Middle frontal gyrus (tissue), 1 donor: ENCODE measurements around the gene XYLT1.

ENCODE experiments used
- DNase-seq: peaks from one replicate; pipeline ENCODE4 v3.0.0-alpha.2; 2015; ENCODE audit warnings: low spot score; ENCODE audit errors: extremely low spot score

The XYLT1 gene

DNA sequence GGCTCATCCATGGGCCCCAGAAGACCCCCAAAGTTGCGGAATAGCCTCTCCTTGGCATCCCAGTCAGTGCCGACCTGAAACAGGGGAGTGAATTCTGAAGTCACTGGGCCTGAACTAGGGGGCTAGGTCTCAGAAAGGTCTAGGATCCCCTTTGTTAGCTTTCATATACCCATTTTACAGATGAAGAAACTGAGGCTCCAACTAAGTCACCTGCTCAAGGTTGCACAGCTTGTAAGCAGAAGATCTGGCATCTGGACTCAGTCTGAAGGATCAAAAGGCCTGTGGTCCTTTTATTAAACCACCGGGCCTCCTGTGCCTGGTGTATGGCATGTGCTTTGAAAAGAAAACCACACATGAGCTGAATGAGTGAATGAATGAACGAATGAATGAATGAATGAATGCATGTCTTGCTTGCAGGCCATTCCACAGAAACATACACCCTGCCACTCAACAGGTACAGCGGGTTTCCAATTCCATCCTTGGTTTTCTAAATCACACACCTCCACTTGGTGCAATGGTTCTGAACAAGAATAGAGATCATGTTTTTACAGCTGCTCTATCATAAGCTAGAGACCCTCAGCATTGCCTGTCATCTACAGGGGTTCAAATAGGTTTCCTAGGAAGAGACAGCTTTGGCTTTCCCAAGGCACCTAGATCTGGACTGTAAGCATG is 352.7 kb downstream of the XYLT1 start:
- no peak for DNase-seq

- no peak for DNase-seq
These were observed 354.0 kb downstream of the XYLT1 start for GRCh38 chr16:17116595-17117322.

GRCh38 chr16:17109413-17109812 is 361.3 kb downstream of the XYLT1 start:
- no peak for DNase-seq

GRCh38 chr16:17108596-17108995 is 362.2 kb downstream of the XYLT1 start:
- no peak for DNase-seq

DNA sequence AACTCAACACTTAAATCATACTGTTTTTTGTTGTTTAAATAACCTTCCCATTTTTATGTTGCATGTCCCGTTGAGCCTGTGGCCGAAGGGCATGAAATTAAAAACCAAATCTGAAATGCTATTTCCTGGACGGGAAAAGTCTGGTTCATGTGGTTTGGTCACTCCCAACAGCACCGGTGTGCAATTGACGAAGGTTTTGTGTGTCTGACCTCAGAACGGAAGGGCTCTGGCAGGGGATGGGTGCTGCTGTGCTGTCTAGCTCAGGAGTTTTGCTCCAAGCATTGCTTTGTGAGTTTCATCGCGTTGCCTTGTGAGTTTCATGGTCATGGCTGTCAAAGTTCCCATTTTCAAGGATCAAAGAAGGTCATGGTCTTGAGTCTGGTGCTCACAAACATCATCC is 363.3 kb downstream of the XYLT1 start:
- no peak for DNase-seq

DNA sequence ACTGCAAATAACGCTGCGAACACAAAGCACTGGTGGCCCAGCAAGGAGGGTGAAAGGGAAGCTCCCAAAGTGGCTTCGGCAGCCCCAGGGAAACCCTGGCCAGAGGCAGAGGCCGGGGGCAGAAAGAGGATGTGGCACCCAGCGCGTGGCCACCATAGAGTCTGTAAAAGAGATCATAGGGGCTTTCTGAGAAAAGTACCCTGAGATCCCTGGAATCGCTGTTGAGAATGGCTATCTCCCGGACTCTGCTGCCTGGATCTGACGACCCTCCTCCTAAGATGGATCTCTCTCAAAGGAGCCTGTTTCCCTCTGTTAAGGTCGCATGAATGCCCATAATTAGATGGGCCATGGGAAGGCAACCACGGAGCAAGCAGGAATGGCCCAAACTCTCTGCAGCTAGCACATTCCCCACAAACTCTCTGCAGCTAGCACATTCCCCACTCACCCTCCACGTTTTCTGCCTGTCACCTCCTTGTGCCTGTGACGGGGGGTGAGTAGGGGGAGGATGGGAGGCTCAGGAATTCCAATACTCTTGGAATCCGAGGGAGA is 364.4 kb downstream of the XYLT1 start:
- no peak for DNase-seq

DNA sequence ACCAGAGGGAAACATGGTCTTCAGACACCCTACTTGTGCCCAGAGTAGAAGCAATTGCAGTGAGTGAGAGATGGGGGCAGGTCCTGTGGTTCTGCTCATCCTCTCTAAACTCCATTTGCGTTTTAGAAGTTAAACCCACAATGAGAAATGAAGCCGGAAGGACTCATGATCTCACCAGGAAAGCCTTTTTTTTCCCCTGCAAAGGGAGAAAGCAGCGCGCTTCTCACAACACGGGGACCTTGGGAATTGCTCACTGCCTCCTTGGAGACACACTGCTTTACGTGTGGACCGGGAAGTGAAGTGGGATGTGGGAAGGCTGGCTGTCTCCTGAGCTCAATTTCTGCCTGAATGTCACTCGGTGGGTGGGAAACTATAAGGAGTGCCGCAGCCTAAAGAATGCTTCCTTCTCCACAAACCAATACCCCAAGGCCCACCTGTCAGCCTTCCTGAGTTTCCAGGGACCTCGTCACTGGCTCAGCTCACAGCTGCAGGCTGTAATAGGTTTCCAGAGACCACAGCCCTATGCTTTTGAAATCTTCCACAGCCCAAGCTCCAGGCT is 365.4 kb downstream of the XYLT1 start:
- no peak for DNase-seq

DNA sequence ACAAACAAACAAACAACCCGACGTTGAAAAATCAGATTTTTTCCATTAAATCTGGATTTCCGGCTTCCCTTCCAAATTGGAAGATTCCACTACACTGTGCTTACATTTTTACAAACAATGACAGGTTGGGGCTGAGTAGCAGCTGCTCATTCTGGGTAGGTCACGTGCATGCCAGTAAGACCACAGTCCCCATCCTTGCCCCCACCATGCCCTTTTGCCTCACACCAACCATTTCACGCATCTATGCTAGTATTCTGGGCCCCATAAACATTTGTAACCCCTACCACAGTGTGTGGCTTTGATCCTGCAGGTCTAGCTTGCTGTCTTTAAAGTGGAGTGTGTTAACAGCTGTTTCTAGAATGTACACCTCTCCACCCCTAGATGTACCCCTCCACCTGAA is 366.1 kb downstream of the XYLT1 start:
- no peak for DNase-seq

GRCh38 chr16:17103216-17103615 is 367.5 kb downstream of the XYLT1 start:
- DNase-seq: no peak

GRCh38 chr16:17101646-17102045 is 369.1 kb downstream of the XYLT1 start:
- DNase-seq: no peak

DNA sequence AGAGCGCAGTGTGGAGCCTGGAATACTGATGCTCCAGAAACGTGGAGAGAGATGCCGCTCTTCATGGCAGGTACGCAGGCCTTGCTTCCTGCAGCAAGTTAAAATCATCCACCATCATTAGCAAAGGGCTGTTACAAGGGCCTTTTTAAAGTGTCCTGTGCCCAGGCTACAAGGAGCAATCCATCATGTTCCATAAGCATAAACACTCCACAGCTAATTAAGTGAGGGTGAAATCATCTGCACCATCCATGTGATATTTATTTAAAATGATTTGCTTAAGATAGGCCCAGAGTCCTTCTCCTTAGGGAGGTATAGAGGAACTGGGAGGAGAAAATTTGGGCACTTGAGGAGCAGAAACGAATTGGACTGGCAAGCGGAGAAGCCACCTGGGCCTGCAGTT is 372.1 kb downstream of the XYLT1 start:
- DNase-seq: no peak

- DNase-seq: no peak
These were observed 386.6 kb downstream of the XYLT1 start for GRCh38 chr16:17084130-17084529.

GRCh38 chr16:17083628-17084027 is 387.1 kb downstream of the XYLT1 start:
- no peak for DNase-seq

- DNase-seq: no peak
These were observed 388.5 kb downstream of the XYLT1 start for GRCh38 chr16:17082095-17082882.

DNA sequence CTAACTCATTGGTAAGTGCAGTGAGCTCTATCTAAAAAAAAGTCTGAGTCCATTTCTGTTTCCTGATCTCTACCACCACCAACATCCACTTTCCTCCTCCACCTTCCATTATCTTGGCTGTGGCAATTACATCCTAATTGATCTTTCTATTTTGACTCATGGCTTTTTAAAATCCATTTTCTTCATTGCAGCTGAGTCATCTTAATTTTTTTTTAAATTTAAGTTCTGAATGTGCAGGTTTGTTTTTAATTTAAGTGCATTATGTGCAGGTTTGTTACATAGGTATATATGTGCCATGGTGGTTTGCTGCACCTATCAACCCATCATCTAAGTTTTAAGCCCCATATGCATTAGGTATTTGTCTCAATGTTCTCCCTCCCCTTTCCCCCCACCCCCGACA is 390.7 kb downstream of the XYLT1 start:
- no peak for DNase-seq

DNA sequence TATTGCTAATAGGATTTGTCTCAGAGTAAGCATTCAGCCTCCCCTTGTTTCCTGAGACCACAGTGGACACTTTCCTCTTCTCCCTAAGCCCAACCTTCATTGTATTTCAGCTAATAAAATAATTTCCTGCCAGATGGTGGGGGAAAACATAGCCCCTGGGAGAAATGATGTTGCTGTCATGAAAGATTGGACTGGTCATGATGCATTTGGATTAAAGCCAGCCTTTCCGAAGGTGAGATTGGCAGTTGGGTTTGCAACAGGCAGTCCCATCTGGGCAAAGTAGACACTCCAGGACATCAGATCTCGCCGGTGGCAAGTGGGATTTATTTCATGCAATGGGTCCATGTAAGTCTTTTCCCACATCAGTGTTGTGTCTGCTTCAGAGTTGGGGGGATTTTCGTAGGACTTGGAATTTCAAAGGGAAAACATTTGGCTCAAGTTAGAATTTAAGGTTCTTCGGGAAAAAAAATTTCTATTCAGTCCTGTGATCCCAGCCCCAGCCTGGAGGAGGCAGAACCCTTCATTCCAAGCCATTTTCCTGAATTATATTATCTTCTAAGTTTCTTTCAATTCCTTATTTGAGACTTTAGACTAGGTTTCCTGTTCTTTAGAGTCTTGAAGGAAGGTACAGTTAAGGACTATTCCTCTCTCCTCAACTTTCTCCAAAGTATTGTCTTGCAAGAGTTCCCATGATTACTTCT is 391.7 kb downstream of the XYLT1 start:
- DNase-seq: no peak

- DNase-seq: no peak
These were observed 393.8 kb downstream of the XYLT1 start for GRCh38 chr16:17076818-17077498.

- DNase-seq: no peak
These were observed 394.5 kb downstream of the XYLT1 start for GRCh38 chr16:17076092-17076754.

GRCh38 chr16:17072104-17072503 is 398.7 kb downstream of the XYLT1 start:
- DNase-seq: no peak
